22Rv1 (cell line): ENCODE measurements around the gene OR2T10.
"Not testable (repeated sequence)": the region's sequence is repeated elsewhere in the genome, so short reads cannot be mapped to it uniquely, and the experiment has no call there.

Experiments
- ZFX ChIP-seq: fragments of 450-650 bp; IDR thresholded peaks from 2 replicates; pipeline ENCODE4 v1.6.1; 2017; ENCODE audit warnings: antibody characterized with exemption, borderline replicate concordance
- TF ChIP-seq, protein P1 (sequence below): fragments of 450-650 bp; IDR thresholded peaks from 2 replicates; pipeline ENCODE4 v1.5.1; 2017; ENCODE audit warnings: mild to moderate bottlenecking

DNA sequence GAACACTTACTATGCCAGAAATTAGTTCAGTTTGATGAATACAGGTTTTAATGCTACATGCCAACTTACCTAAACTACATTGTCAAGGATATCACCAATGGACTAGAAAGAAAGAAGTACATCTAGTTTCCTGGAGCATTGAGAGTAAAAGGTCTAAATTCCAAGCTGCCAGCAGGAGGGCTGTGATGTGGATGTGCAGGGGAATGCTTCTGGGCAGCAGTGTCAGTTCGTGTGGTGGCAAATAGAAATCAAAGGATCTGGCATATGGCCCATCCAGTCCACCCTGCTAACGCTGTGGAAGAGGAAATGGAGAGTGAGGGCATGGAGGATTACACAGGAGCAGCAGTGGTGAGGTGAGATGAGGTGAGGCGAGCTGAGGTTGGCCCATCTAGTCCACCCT lies 47.7 kb upstream of the OR2T10 start, which contains the start of gene OR2T35:
- TF ChIP-seq, protein P1, sequence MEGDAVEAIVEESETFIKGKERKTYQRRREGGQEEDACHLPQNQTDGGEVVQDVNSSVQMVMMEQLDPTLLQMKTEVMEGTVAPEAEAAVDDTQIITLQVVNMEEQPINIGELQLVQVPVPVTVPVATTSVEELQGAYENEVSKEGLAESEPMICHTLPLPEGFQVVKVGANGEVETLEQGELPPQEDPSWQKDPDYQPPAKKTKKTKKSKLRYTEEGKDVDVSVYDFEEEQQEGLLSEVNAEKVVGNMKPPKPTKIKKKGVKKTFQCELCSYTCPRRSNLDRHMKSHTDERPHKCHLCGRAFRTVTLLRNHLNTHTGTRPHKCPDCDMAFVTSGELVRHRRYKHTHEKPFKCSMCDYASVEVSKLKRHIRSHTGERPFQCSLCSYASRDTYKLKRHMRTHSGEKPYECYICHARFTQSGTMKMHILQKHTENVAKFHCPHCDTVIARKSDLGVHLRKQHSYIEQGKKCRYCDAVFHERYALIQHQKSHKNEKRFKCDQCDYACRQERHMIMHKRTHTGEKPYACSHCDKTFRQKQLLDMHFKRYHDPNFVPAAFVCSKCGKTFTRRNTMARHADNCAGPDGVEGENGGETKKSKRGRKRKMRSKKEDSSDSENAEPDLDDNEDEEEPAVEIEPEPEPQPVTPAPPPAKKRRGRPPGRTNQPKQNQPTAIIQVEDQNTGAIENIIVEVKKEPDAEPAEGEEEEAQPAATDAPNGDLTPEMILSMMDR = not testable (repeated sequence)
- not testable (repeated sequence) for TF ChIP-seq ZFX
